GM12878 (cell line): Measurements from ENCODE around the gene ITGA6.
A peak's percentile ranks its signal among the peaks of the same experiment; 100 is the strongest.

Source experiments
- NFIC ChIP-seq: IDR thresholded peaks from 2 replicates; pipeline ENCODE4 v1.6.1; 2012; ENCODE audit warnings: low read depth, mild to moderate bottlenecking, inconsistent platforms, low read length, moderate library complexity
- TF ChIP-seq, protein P1 (sequence below), 3 experiments: IDR thresholded peaks in 2 of 3; conservative IDR thresholded peaks in 1 of 3; 2 replicates each; pipeline ENCODE4 v1.5.1; 2011; ENCODE audit warnings: low read depth in 3 of 3, low read length in 3 of 3, mild to moderate bottlenecking in 3 of 3, control low read depth in 2 of 3, moderate library complexity in 2 of 3, inconsistent platforms in 1 of 3, mixed read lengths in 1 of 3; ENCODE audit not compliant: control insufficient read depth in 2 of 3, insufficient read depth in 1 of 3; ENCODE audit errors: extremely low read depth in 1 of 3

DNA sequence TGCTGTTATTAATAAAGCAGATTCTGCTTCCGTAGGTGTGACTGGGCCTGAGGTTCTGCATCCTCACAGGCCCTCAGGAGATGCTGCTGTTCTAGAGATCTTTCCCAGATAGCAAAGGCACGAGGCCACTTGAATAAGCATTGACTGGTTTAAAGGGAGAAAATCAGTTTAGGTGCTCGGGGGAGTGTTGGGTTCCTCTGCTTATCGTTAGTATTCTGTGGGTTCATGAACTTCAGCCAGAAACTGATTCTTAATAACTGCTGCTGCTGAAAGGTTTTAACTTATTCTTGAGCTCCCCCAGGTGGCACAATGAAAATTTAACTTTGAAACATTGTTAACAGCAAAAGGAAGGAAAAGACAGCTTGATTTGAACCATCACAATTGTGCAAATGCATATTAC, 56.9 kb downstream of the ITGA6 start:
- no peak for TF ChIP-seq NFIC
- TF ChIP-seq, protein P1, sequence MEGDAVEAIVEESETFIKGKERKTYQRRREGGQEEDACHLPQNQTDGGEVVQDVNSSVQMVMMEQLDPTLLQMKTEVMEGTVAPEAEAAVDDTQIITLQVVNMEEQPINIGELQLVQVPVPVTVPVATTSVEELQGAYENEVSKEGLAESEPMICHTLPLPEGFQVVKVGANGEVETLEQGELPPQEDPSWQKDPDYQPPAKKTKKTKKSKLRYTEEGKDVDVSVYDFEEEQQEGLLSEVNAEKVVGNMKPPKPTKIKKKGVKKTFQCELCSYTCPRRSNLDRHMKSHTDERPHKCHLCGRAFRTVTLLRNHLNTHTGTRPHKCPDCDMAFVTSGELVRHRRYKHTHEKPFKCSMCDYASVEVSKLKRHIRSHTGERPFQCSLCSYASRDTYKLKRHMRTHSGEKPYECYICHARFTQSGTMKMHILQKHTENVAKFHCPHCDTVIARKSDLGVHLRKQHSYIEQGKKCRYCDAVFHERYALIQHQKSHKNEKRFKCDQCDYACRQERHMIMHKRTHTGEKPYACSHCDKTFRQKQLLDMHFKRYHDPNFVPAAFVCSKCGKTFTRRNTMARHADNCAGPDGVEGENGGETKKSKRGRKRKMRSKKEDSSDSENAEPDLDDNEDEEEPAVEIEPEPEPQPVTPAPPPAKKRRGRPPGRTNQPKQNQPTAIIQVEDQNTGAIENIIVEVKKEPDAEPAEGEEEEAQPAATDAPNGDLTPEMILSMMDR (IDR thresholded peaks at IDR 0.05 in 2 of 3, conservative IDR thresholded peaks at IDR 0.05 in 1 of 3; ENCODE audit: control insufficient read depth in 2 of 3, extremely low read depth in 1 of 3, insufficient read depth in 1 of 3, low read depth in 3 of 3, low read length in 3 of 3), result peak in 2 of 3 experiments; percentile 28 to 39; a peak in 4 of 6 replicates
